Dermis lymphatic vessel endothelial cell (primary cell): ENCODE measurements around the gene C3orf49. TPM values are rescaled to one million over a fixed set of nuclear protein-coding genes. Genes with fewer than 3 reads are reported as not detected.

Experiments
- total RNA-seq: library from RNA; depleted of rRNA; stranded (reverse); fragments of >200 nt; gene quantifications from 2 replicates; pipeline ENCODE4 v1.2.1, GENCODE V29; 2014

C3orf49 gene, protein sequence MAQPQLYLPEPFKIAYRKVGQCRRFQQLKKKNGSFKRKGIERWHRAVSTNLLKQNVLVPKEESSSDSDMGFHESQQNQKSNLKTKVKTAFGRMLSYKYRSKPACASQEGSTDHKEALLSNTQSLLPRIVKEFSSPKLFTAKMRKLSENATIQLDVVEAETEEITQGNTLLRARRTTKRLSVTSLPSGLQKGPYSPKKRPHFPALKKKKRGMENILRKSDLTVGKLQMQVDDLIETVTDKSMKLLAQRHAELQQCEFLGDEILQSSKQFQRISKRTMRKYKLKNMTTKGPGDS
- total RNA-seq, result not detected in 2 replicates

GRCh38 chr3:63819151-63819398 is at the start of gene C3orf49:
Gene C3orf49, plus strand, starts transcription at chr3:63819299. Its CDS starts 173 bp downstream, at chr3:63819472.

DNA sequence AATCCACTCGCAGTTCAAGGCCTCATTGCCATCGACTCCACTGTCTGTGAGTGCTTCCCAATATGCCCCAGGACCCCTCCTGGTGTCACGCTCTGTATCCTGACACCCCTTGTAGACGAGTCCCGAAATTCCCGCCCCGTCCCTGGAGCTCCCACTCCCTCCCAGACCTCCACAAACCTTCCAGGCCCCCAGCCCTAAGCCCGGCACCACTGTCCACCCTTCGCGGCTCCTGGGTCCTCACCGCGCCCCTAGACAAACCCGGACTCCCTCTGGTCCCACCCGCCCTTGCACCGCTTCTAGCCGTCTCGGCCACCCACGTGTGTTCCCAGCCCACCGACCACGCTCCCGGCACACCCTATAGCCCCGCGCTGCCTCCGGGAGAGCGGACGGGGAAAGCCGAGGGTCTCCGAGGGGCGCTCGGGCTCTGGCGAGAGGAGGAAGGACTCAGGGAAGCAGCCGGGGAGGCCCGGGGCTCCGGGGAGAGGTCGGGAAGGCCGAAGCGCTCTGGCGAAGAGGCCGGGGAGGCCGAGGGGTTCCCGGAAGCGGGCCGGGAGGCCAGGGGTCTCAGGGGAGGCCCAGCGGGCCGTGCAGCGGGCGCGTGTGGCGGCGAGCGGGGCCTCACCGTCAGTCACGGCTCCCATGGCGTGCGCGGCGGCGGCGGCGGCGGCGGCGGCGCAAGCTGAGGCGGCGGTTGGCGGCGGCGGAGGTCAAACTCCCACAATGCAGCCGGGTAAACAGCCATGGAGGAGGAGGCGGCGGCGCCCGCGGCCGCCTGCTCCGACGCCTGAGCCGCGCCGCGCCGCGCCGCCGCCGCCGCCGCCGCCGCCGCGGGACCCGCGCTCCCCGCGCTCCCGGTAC is 44.3 kb downstream of the C3orf49 start, which contains the start of the genes ATXN7 and THOC7:
ATXN7 (plus strand) TSS at position 718 of the 858 bp plus-strand sequence. CDS start 48,732 bp downstream, outside the sequence.
THOC7 (minus strand) TSS at position 656 of the 858 bp plus-strand sequence; CDS start at position 641, 15 bp downstream.

Other genes starting within 250 kb of the C3orf49 start
- not detected in 2 replicates for gene SNTN, start 166.6 kb upstream of the C3orf49 start, total RNA-seq
- gene THOC7, start 44.5 kb downstream of the C3orf49 start, total RNA-seq, result 35.4 and 50.6 TPM in 2 replicates
- 9.2 and 9.5 TPM in 2 replicates for gene ATXN7, start 44.6 kb downstream of the C3orf49 start, total RNA-seq
- not detected in 2 replicates for gene SCAANT1, start 93.1 kb downstream of the C3orf49 start, total RNA-seq
- gene PSMD6, start 204.2 kb downstream of the C3orf49 start, total RNA-seq, result 84.8 and 106 TPM in 2 replicates